ENCODE data around the gene UBR4. TPM values are rescaled to one million over a fixed set of nuclear protein-coding genes. Genes with fewer than 3 reads are reported as not detected.
A peak's percentile ranks its signal among the peaks of the same experiment; 100 is the strongest.

UBR4 gene
- total RNA-seq, 1 experiment from 2014 or later = 131 TPM

GRCh38 chr1:19044975-19045831, 164.9 kb downstream of the UBR4 start:
- Histone ChIP-seq H3T11ph (ENCODE audit: low read length) (no peak overlapping the region), H3K27me3 (ENCODE audit: insufficient read depth, low read length) (no peaks in the 10 kb centered on the region), H3K79me2 (ENCODE audit: insufficient read depth, low read length) (no peaks in the 10 kb centered on the region), H2BK120ac (ENCODE audit: low read depth, low read length, poor library complexity, severe bottlenecking) (no peak overlapping the region), H2BK15ac (ENCODE audit: low read depth, low read length) (no peak overlapping the region), H2BK20ac (ENCODE audit: low read depth, low read length, poor library complexity, severe bottlenecking) (no peak overlapping the region), H3K18ac (ENCODE audit: insufficient read length, low read depth, low read length) (peak overlapping the region; percentile 36), H3K23ac (ENCODE audit: insufficient read length, low read depth, low read length) (no peak overlapping the region), H3K4me1 (ENCODE audit: insufficient read depth, low read length) (no peaks in the 10 kb centered on the region), H4K5ac (ENCODE audit: insufficient read length, low read depth, low read length) (no peak overlapping the region), H4K8ac (replicated peaks; ENCODE audit: insufficient read length, low read depth, low read length) (no peak overlapping the region), H3K9me3 (ENCODE audit: control insufficient read depth, low read depth, low read length) (no peaks in the 10 kb centered on the region), H3K79me1 (ENCODE audit: insufficient read depth, low read depth, low read length, poor library complexity, severe bottlenecking) (no peaks in the 10 kb centered on the region), H4K20me1 (ENCODE audit: control insufficient read depth, insufficient read depth, insufficient read length) (no peaks in the 10 kb centered on the region), H2AFZ (ENCODE audit: low read length) (no peak overlapping the region), H3K14ac (ENCODE audit: insufficient read depth, low read length) (no peak overlapping the region), H3K4me2 (ENCODE audit: insufficient read depth, insufficient read length, low read length) (no peak overlapping the region), H3K4ac (ENCODE audit: low read depth, low read length) (no peak overlapping the region), H3K56ac (ENCODE audit: insufficient read length, low read depth, low read length) (no peak overlapping the region), H3K9ac (ENCODE audit: extremely low read depth, insufficient read length, low read length) (no peak overlapping the region), H2BK12ac (ENCODE audit: insufficient read length, low read depth, low read length) (no peak overlapping the region), H4K91ac (ENCODE audit: insufficient read length, low read depth, low read length) (no peak overlapping the region), H3K23me2 (ENCODE audit: insufficient read length, low read depth, low read length, poor library complexity, severe bottlenecking) (no peaks in the 10 kb centered on the region), H2BK5ac (ENCODE audit: insufficient read length, low read length) (no peak overlapping the region), H2AK5ac (ENCODE audit: insufficient read length, low read length) (no peak overlapping the region), H3K27ac (ENCODE audit: insufficient read length, low read depth, low read length) (no peak overlapping the region)
- no peaks in the 10 kb centered on the region for H3K36me3 Mint-ChIP-seq (ENCODE audit: insufficient read depth in 1 of 3, low read depth in 3 of 3)
- peaks cover 13% of the 10 kb centered on the region for H3K27me3 Mint-ChIP-seq (ENCODE audit: low read depth)
- H3K4me3 Mint-ChIP-seq = no peak overlapping the region
- H3K4me1 Mint-ChIP-seq = peaks cover 7 to 19% of the 10 kb centered on the region in 2 experiments
- H3K27ac Mint-ChIP-seq = no peak overlapping the region
- peak; percentile 14 for DNase-seq
- WGBS (ENCODE audit: extremely low coverage, insufficient read length, low lambda C conversion rate) = no CpG with 5 or more reads among the region's 24 CpGs
- no peaks in the 10 kb centered on the region; a peak in 1 of 5 replicates for H3K9me3 Mint-ChIP-seq
- TF ChIP-seq, protein P1, sequence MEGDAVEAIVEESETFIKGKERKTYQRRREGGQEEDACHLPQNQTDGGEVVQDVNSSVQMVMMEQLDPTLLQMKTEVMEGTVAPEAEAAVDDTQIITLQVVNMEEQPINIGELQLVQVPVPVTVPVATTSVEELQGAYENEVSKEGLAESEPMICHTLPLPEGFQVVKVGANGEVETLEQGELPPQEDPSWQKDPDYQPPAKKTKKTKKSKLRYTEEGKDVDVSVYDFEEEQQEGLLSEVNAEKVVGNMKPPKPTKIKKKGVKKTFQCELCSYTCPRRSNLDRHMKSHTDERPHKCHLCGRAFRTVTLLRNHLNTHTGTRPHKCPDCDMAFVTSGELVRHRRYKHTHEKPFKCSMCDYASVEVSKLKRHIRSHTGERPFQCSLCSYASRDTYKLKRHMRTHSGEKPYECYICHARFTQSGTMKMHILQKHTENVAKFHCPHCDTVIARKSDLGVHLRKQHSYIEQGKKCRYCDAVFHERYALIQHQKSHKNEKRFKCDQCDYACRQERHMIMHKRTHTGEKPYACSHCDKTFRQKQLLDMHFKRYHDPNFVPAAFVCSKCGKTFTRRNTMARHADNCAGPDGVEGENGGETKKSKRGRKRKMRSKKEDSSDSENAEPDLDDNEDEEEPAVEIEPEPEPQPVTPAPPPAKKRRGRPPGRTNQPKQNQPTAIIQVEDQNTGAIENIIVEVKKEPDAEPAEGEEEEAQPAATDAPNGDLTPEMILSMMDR (conservative IDR thresholded peaks at IDR 0.05) = no peak
